Glutamatergic neuron (in vitro differentiated cells): ENCODE data around the gene OR2AP1. TPM values are rescaled to one million over a fixed set of nuclear protein-coding genes. Genes with fewer than 3 reads are reported as not detected.
"Not testable (repeated sequence)": the region's sequence is repeated elsewhere in the genome, so short reads cannot be mapped to it uniquely, and the experiment has no call there.

ENCODE experiments used
- DNase-seq: peaks from one replicate; pipeline ENCODE4 v3.0.0; 2022
- H3K27ac Mint-ChIP-seq: one replicate; pipeline ENCODE4 v1.8.0; 2020; ENCODE audit warnings: mild to moderate bottlenecking, mixed read lengths, inconsistent platforms; ENCODE audit not compliant: unreplicated experiment
- H3K27me3 Mint-ChIP-seq: one replicate; pipeline ENCODE4 v1.8.0; 2020; ENCODE audit warnings: mild to moderate bottlenecking, moderate library complexity, mixed read lengths, inconsistent platforms; ENCODE audit not compliant: unreplicated experiment
- H3K36me3 Mint-ChIP-seq: one replicate; pipeline ENCODE4 v1.8.0; 2020; ENCODE audit warnings: mild to moderate bottlenecking, mixed read lengths, inconsistent platforms; ENCODE audit not compliant: unreplicated experiment
- H3K4me1 Mint-ChIP-seq: one replicate; pipeline ENCODE4 v1.8.0; 2020; ENCODE audit warnings: mild to moderate bottlenecking, low read depth, mixed read lengths, inconsistent platforms; ENCODE audit not compliant: unreplicated experiment
- H3K4me3 Mint-ChIP-seq: one replicate; pipeline ENCODE4 v1.8.0; 2020; ENCODE audit warnings: mild to moderate bottlenecking, mixed read lengths, inconsistent platforms; ENCODE audit not compliant: unreplicated experiment
- H3K9me3 Mint-ChIP-seq: one replicate; pipeline ENCODE4 v1.8.0; 2020; ENCODE audit warnings: mild to moderate bottlenecking, moderate library complexity, mixed read lengths, inconsistent platforms; ENCODE audit not compliant: unreplicated experiment
- long read RNA-seq: library from polyadenylated mRNA; unstranded; transcript quantifications from one replicate; pipeline ENCODE4 v2.0.0, GENCODE V29; 2020; ENCODE audit not compliant: unreplicated experiment
- total RNA-seq: library from RNA; stranded (reverse); fragmentation: NEBNext Ultra II Directional; extraction: Animal tissue kit (Norgen Biotek cat#: 25700); gene quantifications from one replicate; pipeline ENCODE4 v1.2.1, GENCODE V29; 2021; ENCODE audit not compliant: unreplicated experiment
- TF ChIP-seq, protein P1 (sequence below): fragments of 200-600 bp; sonication (generic); IDR thresholded peaks from one replicate; pipeline ENCODE4 v1.5.0; 2021; ENCODE audit not compliant: partially characterized antibody, unreplicated experiment

Gene OR2AP1
- not detected for total RNA-seq
- long read RNA-seq, result 0 reads

DNA sequence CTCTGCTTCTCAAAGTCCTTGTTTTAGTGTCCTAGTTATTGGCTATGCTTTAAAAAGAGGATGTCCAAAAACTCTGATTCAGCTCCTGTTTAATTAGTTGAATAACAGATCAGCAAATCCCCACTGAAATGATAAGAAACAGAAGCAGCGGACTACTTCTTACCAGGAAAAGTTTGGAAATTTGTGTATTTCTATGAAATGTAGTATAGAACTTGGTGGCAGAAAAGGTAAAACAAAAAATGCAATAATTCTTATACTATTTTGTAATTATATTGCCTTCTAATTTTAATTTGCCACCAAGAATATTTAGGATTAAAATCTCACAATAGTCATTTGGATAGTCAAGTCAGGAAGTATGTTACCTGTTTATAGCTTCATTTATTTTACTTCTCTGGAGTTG lies at the start of gene OR2AP1:
TSS of gene OR2AP1 (plus strand) at position 301 of the 400 bp plus-strand sequence. CDS start 1,947 bp downstream, outside the sequence.
- no peak within 1 kb of the TSS for H3K4me3 Mint-ChIP-seq
- no peak for DNase-seq
- H3K36me3 Mint-ChIP-seq, result peaks cover 25% of the 10 kb centered on the region
- H3K9me3 Mint-ChIP-seq, result peaks cover 16% of the 10 kb centered on the region
- no peaks in the 10 kb centered on the region for H3K4me1 Mint-ChIP-seq
- TF ChIP-seq, protein P1, sequence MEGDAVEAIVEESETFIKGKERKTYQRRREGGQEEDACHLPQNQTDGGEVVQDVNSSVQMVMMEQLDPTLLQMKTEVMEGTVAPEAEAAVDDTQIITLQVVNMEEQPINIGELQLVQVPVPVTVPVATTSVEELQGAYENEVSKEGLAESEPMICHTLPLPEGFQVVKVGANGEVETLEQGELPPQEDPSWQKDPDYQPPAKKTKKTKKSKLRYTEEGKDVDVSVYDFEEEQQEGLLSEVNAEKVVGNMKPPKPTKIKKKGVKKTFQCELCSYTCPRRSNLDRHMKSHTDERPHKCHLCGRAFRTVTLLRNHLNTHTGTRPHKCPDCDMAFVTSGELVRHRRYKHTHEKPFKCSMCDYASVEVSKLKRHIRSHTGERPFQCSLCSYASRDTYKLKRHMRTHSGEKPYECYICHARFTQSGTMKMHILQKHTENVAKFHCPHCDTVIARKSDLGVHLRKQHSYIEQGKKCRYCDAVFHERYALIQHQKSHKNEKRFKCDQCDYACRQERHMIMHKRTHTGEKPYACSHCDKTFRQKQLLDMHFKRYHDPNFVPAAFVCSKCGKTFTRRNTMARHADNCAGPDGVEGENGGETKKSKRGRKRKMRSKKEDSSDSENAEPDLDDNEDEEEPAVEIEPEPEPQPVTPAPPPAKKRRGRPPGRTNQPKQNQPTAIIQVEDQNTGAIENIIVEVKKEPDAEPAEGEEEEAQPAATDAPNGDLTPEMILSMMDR, result no peak
- H3K27ac Mint-ChIP-seq, result no peak within 1 kb of the TSS
- H3K27me3 Mint-ChIP-seq, result no peaks in the 10 kb centered on the region

GRCh38 chr12:55548235-55548634 lies 24.0 kb upstream of the OR2AP1 start:
- H3K27me3 Mint-ChIP-seq, DNase-seq, H3K4me3 Mint-ChIP-seq, H3K4me1 Mint-ChIP-seq, H3K27ac Mint-ChIP-seq, H3K9me3 Mint-ChIP-seq: not testable (repeated sequence)
- peaks cover 11% of the 10 kb centered on the region for H3K36me3 Mint-ChIP-seq

DNA sequence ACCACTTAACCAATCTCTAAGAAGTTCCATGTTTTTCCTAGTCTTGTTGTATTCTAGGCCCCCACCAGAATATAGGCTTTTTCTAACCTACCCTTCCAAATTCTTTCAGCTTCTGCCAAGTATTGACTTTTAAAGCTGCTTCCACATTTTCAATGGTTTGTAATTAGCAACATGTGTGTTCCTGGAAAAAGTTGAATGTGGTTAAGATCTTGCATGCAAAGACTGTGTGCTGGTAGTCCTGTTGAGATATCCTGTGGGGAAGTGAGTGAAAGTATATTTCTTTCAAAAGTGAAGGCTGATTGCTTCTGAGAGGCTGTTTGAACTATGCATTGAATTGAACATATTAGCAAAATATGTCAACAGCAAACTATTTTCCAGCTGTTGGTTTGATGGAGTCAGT lies 23.5 kb upstream of the OR2AP1 start:
- TF ChIP-seq, protein P1, result no peak
- H3K4me1 Mint-ChIP-seq, result no peaks in the 10 kb centered on the region
- no peak overlapping the region for H3K4me3 Mint-ChIP-seq
- no peak overlapping the region for H3K27ac Mint-ChIP-seq
- peaks cover 1% of the 10 kb centered on the region for H3K27me3 Mint-ChIP-seq
- no peaks in the 10 kb centered on the region for H3K9me3 Mint-ChIP-seq
- H3K36me3 Mint-ChIP-seq, result peaks cover 11% of the 10 kb centered on the region
- no peak for DNase-seq

DNA sequence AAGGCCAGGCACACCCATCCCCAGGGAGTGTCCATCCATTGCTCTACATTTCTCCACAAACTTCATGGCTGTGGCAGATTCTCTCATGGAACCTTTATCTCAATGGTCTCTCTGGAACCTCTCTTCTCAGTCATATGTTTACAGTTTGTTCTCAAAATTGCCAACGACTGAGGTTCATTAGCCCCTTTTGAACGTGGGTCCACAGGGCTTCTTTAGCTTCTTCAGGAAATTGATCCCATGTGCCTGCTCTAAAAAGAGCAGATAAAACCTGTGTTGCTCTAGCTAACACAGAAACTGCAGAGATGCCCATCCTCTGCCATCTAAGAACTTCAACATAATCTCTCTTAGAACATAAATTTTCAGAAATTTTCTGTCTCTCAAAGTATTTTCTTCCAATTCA lies 23.0 kb upstream of the OR2AP1 start, which contains the start of gene OR6C4:
TSS of gene OR6C4 (plus strand) at position 301 of the 400 bp plus-strand sequence. CDS start 1,625 bp downstream, outside the sequence.
- Mint-ChIP-seq H3K27me3 (peaks cover 1% of the 10 kb centered on the region), H3K4me1 (no peaks in the 10 kb centered on the region), H3K9me3 (no peaks in the 10 kb centered on the region), H3K27ac (no peak within 1 kb of the TSS), H3K36me3 (peaks cover 11% of the 10 kb centered on the region), H3K4me3 (no peak within 1 kb of the TSS)
- TF ChIP-seq, protein P1, result no peak
- DNase-seq, result no peak

DNA sequence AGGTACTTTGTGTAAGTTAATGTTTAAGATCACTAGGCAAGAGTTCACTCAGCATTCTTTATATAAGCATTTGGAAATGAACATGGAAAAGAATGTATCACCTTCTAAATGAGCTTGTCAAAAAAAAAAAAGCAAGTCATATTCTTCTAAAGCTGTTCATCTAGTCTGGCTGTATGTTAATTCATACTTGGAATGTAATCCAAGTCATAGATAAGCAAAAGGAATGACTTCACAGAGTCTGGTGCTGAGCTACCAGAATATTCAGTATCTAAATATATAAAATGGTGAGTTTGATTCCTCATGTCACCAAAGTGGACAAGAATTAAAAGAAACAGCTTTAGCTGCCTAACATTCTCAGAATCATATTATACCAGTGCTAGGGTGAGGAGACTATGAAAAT lies 18.0 kb upstream of the OR2AP1 start:
- DNase-seq, result no peak
- H3K4me3 Mint-ChIP-seq, result no peak overlapping the region
- TF ChIP-seq, protein P1, result no peak
- H3K36me3 Mint-ChIP-seq, result peaks cover 9% of the 10 kb centered on the region
- H3K9me3 Mint-ChIP-seq, result no peaks in the 10 kb centered on the region
- H3K4me1 Mint-ChIP-seq, result no peaks in the 10 kb centered on the region
- no peaks in the 10 kb centered on the region for H3K27me3 Mint-ChIP-seq
- no peak overlapping the region for H3K27ac Mint-ChIP-seq

DNA sequence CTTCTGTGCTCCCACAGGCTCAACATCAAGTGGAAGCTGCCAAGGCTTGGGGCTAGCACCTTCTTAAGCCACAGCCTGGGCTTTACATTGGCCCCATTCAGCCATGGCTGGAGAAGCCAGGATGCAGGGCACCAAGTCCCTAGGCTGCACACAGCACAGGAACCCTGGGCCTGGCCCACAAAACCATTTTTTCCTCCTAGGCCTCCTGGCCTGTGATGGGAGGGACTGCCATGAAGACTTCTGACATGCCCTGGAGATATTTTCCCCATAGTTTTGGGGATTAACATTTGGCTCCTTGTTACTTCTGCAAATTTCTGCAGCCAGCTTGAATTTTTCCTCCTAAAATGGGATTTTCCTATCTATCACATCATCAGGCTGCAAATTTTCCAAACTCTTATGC lies 2.2 kb upstream of the OR2AP1 start:
- not testable (repeated sequence) for H3K4me1 Mint-ChIP-seq, H3K4me3 Mint-ChIP-seq, H3K27ac Mint-ChIP-seq, DNase-seq, H3K27me3 Mint-ChIP-seq
- H3K9me3 Mint-ChIP-seq, result peaks cover 17% of the 10 kb centered on the region
- peaks cover 27% of the 10 kb centered on the region for H3K36me3 Mint-ChIP-seq

- peaks cover 17% of the 10 kb centered on the region for H3K9me3 Mint-ChIP-seq
- H3K27me3 Mint-ChIP-seq, H3K27ac Mint-ChIP-seq, DNase-seq, H3K4me3 Mint-ChIP-seq, H3K4me1 Mint-ChIP-seq: not testable (repeated sequence)
- H3K36me3 Mint-ChIP-seq, result peaks cover 27% of the 10 kb centered on the region
Measured at GRCh38 chr12:55570689-55571088, 1.6 kb upstream of the OR2AP1 start.
